ENCODE data around the gene PIK3CG. TPM values are rescaled to one million over a fixed set of nuclear protein-coding genes. Genes with fewer than 3 reads are reported as not detected.

The PIK3CG gene
- polyA plus RNA-seq, 3 donors = 2.2 to 2.7 (median 2.6) TPM

GRCh38 chr7:106855540-106856132 is 9.4 kb upstream of the PIK3CG start:
- no peak for DNase-seq

- no peak for DNase-seq
Observed at GRCh38 chr7:106858618-106859532, 6.2 kb upstream of the PIK3CG start.

GRCh38 chr7:106862317-106863089 is 2.6 kb upstream of the PIK3CG start:
- no peak for DNase-seq

GRCh38 chr7:106863274-106863997 is 1.6 kb upstream of the PIK3CG start:
- no peak for DNase-seq

GRCh38 chr7:106864298-106865081 is 592 bp upstream of the PIK3CG start:
- DNase-seq = no peak

- no peak for DNase-seq
Observed at GRCh38 chr7:106866298-106867281, 1.5 kb downstream of the PIK3CG start.

GRCh38 chr7:106867641-106868351 is 2.7 kb downstream of the PIK3CG start:
- DNase-seq = no peak

GRCh38 chr7:106868364-106868763 is 3.3 kb downstream of the PIK3CG start:
- DNase-seq = no peak

GRCh38 chr7:106869954-106870353 is 4.9 kb downstream of the PIK3CG start:
- no peak for DNase-seq

GRCh38 chr7:106870528-106870927 is 5.4 kb downstream of the PIK3CG start:
- DNase-seq = no peak

- no peak for DNase-seq
Observed at GRCh38 chr7:106870983-106871410, 5.9 kb downstream of the PIK3CG start.

- no peak for DNase-seq
Observed at GRCh38 chr7:106871793-106872571, 6.9 kb downstream of the PIK3CG start.

- no peak for DNase-seq
Observed at GRCh38 chr7:106872763-106873162, 7.7 kb downstream of the PIK3CG start.

- DNase-seq = no peak
Observed at GRCh38 chr7:106874076-106874475, 9.0 kb downstream of the PIK3CG start.

GRCh38 chr7:106875508-106875907 is 10.4 kb downstream of the PIK3CG start:
- no peak for DNase-seq

GRCh38 chr7:106878748-106879439 is 13.8 kb downstream of the PIK3CG start:
- no peak for DNase-seq

GRCh38 chr7:106881984-106882383 is 16.9 kb downstream of the PIK3CG start:
- DNase-seq = no peak

Measured in renal pelvis (tissue), 4 donors.